NOMO-1 treated with dmso at 0.1 percent for 144 hours (cell line): ENCODE results near the gene TRPT1.

Experiments
- DNase-seq: peaks from one replicate; lab custom pipeline; 2025; ENCODE audit not compliant: unreplicated experiment; lab: John Stamatoyannopoulos, UW

The TRPT1 gene

GRCh38 chr11:64210301-64211020 lies 15.5 kb downstream of the TRPT1 start:
- DNase-seq, result no peak

- DNase-seq, result no peak
These were observed 16.5 kb downstream of the TRPT1 start for GRCh38 chr11:64209563-64209843.

- no peak for DNase-seq
These were observed 17.0 kb downstream of the TRPT1 start for GRCh38 chr11:64208796-64209562.

- DNase-seq, result no peak
These were observed 17.7 kb downstream of the TRPT1 start for GRCh38 chr11:64208086-64208795.

DNA sequence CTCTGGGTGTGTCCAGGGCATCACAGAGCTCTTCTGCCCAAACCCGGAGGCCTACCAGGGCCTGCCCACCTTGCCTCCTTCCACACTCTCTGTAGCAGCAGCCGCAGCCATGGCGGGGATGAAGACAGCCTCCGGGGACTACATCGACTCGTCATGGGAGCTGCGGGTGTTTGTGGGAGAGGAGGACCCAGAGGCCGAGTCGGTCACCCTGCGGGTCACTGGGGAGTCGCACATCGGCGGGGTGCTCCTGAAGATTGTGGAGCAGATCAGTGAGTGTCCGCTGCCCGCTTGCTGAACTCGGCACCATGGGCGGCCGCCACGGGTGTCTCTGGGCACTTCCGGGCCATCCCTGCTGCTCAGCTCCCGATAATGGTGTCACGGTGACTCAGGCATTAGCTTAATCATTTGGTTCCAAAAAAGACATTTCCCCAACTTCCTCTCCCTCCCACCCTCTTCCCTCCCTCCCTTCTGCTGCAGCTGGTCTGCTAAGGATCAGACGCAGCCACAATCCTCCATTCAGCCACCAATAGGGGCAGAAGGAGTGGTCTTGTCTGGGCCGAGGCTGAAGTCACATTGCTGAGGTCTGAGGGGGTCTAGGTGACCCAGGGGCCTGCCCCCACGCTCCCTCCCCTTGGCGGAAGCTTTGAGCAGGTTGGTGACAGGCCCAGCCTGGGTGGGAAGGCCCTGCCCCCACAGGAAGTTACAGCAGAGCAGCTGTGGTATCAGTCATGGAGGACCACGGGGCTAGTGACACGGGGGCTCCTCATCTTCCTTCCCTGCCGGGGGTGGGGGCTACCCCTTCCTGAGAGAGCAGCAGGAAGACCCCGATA lies 18.5 kb downstream of the TRPT1 start:
- DNase-seq, result peak; percentile 91

DNA sequence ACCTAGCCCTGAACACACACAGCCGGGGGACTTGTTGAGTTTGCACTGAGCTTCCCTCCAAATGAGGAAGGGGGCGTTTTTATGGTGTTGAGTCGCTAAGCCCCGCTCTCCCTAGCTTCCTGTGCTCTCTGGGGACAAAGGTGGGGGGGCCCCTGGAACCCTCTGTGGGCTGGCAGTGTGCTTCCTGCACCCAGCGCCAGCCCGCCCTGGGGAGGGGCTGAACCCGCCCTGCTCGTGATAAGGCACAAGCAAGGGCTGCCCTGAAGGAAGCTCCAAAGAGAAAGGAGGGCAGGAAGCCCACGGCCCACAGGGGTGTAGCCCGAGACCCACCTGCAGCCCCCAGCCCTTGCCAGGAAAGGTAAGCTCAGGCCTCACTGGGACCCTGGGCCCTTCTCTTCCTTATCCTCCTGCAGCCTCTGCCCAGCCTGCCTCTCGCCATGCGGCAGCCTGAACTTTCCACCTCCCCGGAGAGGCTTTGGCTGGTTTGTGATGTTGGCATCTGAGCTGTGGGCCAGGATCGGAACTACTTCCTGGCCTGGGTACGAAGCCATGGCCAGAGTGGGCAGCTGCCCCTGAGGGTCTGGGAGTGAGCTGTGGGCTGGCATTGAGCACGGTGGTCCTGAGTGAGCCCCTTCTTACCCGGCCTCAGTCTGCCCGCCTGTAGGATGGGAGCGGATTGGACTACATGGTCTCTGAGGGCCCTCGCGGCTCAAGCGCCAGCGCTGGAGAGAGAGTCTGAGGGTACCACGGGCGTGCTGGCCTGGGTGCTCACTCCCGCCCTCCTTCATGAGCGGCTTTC lies 19.3 kb downstream of the TRPT1 start, which contains the start of gene FERMT3:
TSS of gene FERMT3 (plus strand) at position 265 of the 799 bp plus-strand sequence. CDS start 644 bp downstream, outside the sequence.
- peak; percentile 49 for DNase-seq

DNA sequence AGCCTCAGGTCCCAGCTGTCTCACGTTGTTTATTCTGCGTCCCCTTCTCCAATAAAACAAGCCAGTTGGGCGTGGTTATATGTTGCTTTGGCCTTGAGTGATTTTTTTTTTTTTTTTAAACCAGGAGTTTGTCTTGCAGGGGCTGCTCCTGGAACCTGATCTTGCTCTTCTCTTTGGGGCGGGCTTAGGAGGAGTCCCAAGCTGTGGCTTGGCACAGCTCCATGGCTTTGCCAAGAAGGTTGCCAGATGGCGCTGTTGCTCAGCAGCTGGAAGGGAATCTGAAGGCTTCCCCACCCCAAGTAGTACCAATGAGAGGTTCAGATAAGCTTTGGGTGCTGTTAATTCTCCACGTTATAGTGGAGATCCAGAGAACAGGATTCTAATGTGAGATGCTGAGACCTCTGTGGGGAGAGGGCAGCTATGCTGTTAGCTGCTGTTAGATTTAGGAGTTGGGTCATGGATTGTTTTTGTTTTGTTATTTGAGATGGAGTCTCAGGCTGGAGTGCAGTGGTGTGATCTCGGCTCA lies 21.5 kb downstream of the TRPT1 start:
- DNase-seq, result peak; percentile 80

DNA sequence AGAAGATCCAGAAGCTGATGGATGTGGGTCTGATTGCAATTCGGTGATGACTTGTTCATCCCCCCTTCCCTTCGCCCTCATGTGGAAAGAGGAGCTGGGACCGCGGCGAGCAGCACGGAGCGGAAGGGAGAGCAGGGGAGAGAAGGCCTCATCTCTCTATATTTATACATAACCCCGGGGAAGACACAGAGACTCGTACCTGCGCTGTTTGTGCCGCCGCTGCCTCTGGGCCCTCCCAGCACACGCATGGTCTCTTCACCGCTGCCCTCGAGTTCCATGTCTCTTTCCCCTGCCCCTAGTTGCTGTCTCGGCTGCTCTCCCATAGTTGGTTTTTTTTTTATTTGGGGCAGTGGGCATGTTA lies 21.9 kb downstream of the TRPT1 start:
- DNase-seq, result no peak

GRCh38 chr11:64203421-64204079 lies 22.4 kb downstream of the TRPT1 start:
- DNase-seq, result no peak

DNA sequence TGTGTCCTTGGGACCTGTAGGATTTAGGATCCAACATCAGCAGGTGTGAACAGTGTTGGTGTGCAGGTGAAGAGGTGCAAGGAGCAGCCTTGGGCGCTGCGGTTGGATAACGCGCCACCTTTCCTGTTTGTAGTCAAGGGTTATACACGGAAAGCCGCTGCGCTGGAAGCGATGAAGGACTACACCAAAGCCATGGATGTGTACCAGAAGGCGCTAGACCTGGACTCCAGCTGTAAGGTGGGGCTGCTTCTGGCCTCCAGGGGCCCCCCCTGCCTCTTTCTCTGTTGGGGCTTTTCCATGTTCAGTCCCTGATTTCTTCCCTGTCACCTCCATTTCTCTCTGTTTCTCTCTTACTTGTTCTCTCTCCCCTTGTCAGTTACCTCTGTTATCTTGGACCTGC lies 23.0 kb downstream of the TRPT1 start:
- DNase-seq, result no peak

DNA sequence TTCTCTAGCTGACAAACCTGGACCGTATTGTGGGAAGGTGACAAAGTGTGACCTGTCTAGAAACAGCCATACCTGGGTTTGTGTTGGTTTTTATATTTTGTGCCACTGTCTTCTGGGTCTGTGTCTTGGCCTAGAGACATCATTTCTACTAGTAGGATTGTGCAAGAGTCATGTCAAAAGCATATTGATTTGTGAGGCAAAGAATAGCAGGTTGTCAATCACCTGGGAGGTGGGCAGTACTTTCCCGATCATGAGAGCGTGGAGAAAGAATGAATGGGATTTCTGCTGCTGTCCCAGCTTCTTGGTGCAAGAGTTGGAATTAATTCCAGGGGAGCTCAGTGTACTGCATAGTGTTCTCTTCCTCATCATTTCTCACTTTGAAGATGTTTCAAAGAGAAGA lies 24.4 kb downstream of the TRPT1 start:
- no peak for DNase-seq

GRCh38 chr11:64198511-64198910 lies 27.5 kb downstream of the TRPT1 start:
- no peak for DNase-seq

DNA sequence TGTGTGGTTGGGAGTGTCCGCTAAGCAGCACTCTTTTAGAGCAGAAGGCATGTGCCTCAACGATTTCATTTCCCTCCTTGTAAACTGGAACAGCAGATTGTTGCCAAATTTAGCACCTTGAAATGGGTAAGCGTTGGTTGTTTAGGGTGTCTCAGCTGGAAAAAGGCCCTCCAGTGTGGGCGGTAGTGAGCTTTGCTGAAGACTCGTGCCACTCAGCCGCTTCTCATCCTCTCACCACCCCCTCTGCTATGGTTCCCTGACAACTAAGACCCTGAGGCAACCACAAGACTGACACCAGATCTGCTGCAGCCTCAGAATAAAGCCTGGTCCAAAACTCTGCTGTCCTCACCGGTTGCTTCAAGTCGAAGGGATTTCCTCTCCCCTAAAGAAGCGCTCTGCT lies 29.4 kb downstream of the TRPT1 start:
- no peak for DNase-seq

DNA sequence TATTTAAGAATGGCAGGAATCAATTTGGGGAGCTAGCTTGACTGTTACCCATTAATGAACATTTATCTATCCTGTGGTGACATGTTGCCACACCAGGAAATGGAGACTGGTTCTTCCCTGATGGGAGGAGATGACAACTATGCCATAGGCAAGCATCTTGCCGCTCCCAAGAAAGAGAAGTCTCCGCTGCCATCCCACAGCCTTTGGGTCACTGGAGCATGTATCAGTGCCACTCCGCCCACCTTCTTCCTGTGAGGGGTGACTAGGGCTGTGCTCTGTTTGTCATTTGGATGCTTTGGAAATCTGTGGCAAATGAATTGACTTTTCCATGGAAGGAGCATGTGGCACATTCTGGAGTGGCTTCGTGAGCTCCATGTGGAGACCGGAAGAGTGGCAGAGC lies 33.6 kb downstream of the TRPT1 start:
- no peak for DNase-seq

GRCh38 chr11:64186492-64187165 lies 39.4 kb downstream of the TRPT1 start:
- DNase-seq, result no peak

- peak; percentile 100 for DNase-seq
These were observed 40.1 kb downstream of the TRPT1 start, which contains the start of gene STIP1 for GRCh38 chr11:64185693-64186491. STIP1 (plus strand) TSS chr11:64186171; CDS start chr11:64186262, 91 bp downstream.

GRCh38 chr11:64185175-64185692 lies 40.8 kb downstream of the TRPT1 start:
- peak; percentile 53 for DNase-seq

DNA sequence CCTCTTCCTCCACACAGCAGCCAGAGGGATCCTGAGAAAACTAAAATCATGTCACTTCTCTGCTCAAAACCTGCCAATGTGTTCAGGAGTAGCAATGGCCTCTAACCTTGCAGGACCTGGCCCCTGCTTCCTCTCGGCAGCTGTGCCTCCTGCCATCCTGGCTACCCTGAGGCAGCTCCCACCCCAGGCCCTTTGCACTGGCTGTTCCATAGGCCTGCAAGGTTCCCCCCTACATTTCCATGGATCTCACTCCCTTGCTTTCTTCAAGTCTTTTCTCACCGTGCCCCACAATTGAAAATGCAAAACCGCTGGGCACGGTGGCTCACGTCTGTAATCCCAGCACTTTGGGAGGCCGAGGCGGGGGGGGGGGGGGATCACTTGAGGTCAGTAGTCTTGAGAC lies 42.1 kb downstream of the TRPT1 start:
- DNase-seq, result no peak
